T-helper 17 cell (primary cell): Measurements from ENCODE around the gene ATP5F1B. TPM values are rescaled to one million over a fixed set of nuclear protein-coding genes. Genes with fewer than 3 reads are reported as not detected.

Source experiments
- ATAC-seq: fragments of 150-1000 bp; cut with Tn5 transposase; 2 replicates; pipeline ENCODE4 v1.10.0; 2021; ENCODE audit warnings: mild to moderate bottlenecking, moderate library complexity
- DNase-seq, 3 donors: peaks; one replicate each; pipeline versions ENCODE4 v3.0.0 to v3.0.0-alpha.2; 2020 to 2021
- H3K9me3 ChIP-seq: one replicate; pipeline ENCODE4 v1.7.0; 2013; ENCODE audit warnings: low read length, mild to moderate bottlenecking; ENCODE audit not compliant: control insufficient read depth, poor library complexity, severe bottlenecking
- H3K27ac Mint-ChIP-seq: one replicate; pipeline ENCODE4 v1.8.0; 2022; ENCODE audit warnings: mild to moderate bottlenecking, moderate library complexity, mixed read lengths
- H3K27me3 Mint-ChIP-seq: one replicate; pipeline ENCODE4 v1.8.0; 2022; ENCODE audit warnings: mixed read lengths
- H3K36me3 Mint-ChIP-seq: one replicate; pipeline ENCODE4 v1.8.0; 2022; ENCODE audit warnings: low read depth, mixed read lengths
- H3K4me1 Mint-ChIP-seq: one replicate; pipeline ENCODE4 v1.8.0; 2022; ENCODE audit warnings: mild to moderate bottlenecking, mixed read lengths
- H3K4me3 Mint-ChIP-seq: one replicate; pipeline ENCODE4 v1.8.0; 2022; ENCODE audit warnings: mild to moderate bottlenecking, moderate library complexity, mixed read lengths
- total RNA-seq, 4 donors: library from RNA in 2 of 4; stranded (reverse) in 2 of 4; gene quantifications; one replicate each; pipeline ENCODE4 v1.2.3 and lab custom pipeline; 2022 to 2026

The ATP5F1B gene
- 100 to 1,000 TPM; 297 to 299 TPM for total RNA-seq
- total RNA-seq (lab: John Stamatoyannopoulos, UW), result 303 to 339 reads per million in 2 donors

DNA sequence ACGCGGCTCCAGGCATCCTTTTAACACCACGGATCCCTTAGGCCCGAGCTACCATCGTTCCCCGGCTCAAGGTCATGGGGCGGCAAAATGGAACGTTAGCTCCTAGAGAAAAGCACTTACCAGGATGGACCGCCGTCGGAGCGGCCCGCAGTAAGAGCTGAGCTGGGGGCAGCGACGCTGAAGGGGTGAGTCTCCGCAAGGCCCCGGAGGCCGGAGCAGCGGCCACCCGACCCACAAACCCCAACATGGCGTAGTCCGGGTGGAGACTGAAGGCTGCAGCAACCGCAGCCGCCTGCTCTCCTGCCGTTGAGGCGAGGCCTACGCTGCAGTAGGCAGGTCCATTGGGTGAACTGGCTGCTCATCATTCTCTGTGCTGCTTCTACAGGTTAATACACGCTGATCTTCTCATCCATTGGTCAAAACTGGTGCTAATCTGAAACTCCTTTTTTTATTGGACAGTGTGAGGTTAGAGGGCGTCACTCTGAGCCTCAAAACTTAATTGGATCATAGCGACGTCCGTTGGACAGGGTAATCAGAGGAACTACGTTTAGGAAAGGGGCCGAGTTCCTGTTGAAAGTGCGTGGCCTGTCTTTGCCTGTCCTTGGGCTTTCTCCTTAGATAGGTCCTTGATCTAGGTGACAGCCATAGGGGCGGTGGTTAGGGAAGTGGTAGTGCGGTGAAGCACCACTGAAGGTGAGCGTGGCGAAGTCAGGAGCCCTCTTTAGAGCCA, at the start of gene ATP5F1B:
ATP5F1B (minus strand) TSS at position 268 of the 730 bp plus-strand sequence; CDS start at position 247, 21 bp downstream.
- H3K27me3 Mint-ChIP-seq, result no peaks in the 10 kb centered on the region
- peak within 1 kb of the TSS; percentile 99 for H3K27ac Mint-ChIP-seq
- ATAC-seq (peak; percentile 95), DNase-seq (peak; percentile 73 to 84 (median 79))
- no peaks in the 10 kb centered on the region for H3K9me3 ChIP-seq
- H3K4me1 Mint-ChIP-seq, result peaks cover 23% of the 10 kb centered on the region
- H3K4me3 Mint-ChIP-seq, result peak within 1 kb of the TSS; percentile 95
- H3K36me3 Mint-ChIP-seq, result no peaks in the 10 kb centered on the region

DNA sequence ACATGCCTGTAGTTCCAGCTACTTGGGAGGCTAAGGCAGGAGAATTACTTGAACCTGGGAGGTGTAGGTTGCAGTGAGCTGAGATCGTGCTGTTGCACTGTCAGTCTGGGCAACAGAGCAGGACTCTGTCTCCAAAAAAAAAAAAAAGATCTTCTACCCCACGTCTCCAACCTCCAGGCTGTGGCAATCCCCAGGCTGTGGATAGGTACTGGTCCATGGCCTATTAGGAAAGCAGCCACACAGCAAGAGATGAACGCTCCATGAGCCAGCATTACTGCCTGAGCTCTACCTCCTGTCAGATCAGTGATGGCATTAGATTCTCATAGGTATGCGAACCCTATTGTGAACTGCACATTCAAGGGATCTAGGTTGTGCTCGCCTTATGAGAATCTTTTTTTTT, 48.4 kb upstream of the ATP5F1B start:
- no peaks in the 10 kb centered on the region for H3K27me3 Mint-ChIP-seq
- ATAC-seq (no peak), DNase-seq (no peak)
- H3K36me3 Mint-ChIP-seq, result no peaks in the 10 kb centered on the region
- H3K4me3 Mint-ChIP-seq, result no peak overlapping the region
- H3K4me1 Mint-ChIP-seq, result peaks cover 7% of the 10 kb centered on the region
- H3K9me3 ChIP-seq, result no peaks in the 10 kb centered on the region
- H3K27ac Mint-ChIP-seq, result no peak overlapping the region

DNA sequence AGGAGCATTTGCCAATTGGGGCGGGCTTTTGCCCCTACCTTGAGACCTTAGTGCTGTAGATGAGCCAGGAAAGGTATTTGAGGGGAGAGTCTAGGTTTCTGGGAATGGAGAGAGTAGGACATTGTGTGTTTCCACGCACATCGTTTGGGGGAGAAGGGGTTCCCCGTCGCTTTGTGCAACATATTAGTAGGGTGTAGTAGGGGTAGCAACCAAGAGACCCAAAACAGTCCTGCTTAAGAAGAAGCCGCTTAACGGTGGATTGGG, 43.0 kb upstream of the ATP5F1B start:
- no peaks in the 10 kb centered on the region for H3K9me3 ChIP-seq
- Mint-ChIP-seq H3K36me3 (no peaks in the 10 kb centered on the region), H3K4me1 (peaks cover 33% of the 10 kb centered on the region), H3K27ac (peak overlapping the region; percentile 99), H3K27me3 (no peaks in the 10 kb centered on the region), H3K4me3 (peak overlapping the region; percentile 98)
- ATAC-seq (no peak), DNase-seq (no peak)

DNA sequence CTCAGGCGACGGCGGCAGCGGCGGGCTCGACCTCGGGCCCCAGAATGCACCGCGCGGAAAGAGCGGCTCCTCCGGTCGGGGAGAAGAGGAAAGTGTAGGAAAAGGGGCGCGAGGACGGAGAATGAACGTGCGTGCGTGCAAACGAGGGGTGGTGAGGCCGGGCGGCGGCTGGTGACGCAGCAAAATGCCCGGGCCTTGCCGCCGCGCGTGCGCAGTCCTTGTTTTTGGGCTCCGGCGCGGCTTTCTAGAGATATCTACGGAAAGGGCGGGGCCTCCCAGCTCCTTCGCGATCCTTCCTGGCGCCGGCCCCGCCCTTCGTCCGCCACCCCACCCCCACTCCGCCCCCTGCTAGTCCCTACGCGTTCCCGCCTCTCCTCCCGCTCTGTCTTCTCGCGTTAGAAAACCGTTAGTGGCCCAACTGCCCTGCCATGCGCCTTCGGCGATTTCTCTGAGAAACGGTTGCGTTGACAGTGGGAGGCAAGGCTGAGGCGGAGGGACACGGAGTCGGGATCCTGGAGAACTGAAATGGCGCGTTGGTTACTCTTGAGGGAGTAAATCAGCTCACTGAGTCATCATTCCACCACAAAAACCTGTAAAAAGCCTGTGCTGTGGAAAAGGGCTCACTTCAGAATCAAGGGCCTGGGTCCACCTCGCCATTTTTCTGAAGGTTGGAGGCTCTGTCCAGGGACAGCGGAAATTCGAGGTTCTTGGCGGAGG, 42.5 kb upstream of the ATP5F1B start, which contains the start of gene PTGES3:
PTGES3 (minus strand) TSS at position 156 of the 717 bp plus-strand sequence. CDS start 285 bp downstream, outside the sequence.
- ATAC-seq, result peak; percentile 72
- DNase-seq, result peak; percentile 94 to 98 (median 98)
- no peaks in the 10 kb centered on the region for H3K9me3 ChIP-seq
- H3K27me3 Mint-ChIP-seq, result no peaks in the 10 kb centered on the region
- peaks cover 33% of the 10 kb centered on the region for H3K4me1 Mint-ChIP-seq
- peak within 1 kb of the TSS; percentile 98 for H3K4me3 Mint-ChIP-seq
- H3K36me3 Mint-ChIP-seq, result no peaks in the 10 kb centered on the region
- H3K27ac Mint-ChIP-seq, result peak within 1 kb of the TSS; percentile 99

DNA sequence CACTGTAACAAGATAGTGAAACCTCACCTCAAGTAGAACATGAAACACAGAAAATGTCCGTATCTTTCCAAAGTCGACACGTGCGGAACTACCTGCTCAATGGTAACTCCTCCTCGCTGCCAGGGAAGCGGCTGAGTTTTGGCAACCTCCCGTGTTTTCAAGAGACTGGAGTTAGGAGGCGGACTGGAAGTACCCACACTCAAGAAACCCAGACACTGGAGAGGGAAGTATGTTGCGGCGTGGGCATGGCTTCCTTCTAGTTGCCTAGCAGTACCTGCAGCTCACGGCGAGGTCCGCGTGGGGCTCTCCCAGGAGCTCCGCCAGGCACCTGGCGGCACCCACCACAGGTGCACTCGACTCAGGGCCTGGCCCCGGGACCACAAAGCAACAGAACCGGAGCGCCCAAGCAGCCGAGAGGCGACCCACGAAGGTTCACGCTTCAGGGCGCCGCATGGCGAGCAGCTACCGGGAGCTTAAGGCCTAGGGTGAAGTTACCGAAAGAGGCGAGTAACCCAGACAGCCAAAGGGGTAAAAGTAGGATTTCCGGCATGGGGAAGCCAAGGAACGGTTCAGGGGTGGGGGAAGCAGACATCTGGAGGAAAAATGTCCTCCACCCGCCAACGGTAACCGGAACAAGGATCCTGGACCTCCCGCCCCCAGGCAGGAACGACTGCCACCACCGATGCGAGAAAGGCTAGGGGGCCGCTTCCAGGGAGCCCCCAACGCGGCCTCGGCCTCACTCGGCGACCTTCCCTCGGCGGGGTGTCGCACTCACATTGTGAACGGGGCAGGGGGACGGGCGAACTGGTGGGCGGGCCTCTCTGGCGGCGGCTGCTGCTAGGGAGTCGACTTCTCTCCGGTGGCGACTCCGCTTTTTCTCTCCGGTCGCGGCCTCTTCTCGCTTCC, 41.7 kb upstream of the ATP5F1B start:
- no peaks in the 10 kb centered on the region for H3K36me3 Mint-ChIP-seq
- peak; percentile 52 for ATAC-seq
- H3K4me3 Mint-ChIP-seq, result peak overlapping the region; percentile 98
- H3K27me3 Mint-ChIP-seq, result no peaks in the 10 kb centered on the region
- H3K4me1 Mint-ChIP-seq, result peaks cover 35% of the 10 kb centered on the region
- DNase-seq, result peak; percentile 51 to 61 (median 57)
- H3K9me3 ChIP-seq, result no peaks in the 10 kb centered on the region
- peak overlapping the region; percentile 99 for H3K27ac Mint-ChIP-seq

DNA sequence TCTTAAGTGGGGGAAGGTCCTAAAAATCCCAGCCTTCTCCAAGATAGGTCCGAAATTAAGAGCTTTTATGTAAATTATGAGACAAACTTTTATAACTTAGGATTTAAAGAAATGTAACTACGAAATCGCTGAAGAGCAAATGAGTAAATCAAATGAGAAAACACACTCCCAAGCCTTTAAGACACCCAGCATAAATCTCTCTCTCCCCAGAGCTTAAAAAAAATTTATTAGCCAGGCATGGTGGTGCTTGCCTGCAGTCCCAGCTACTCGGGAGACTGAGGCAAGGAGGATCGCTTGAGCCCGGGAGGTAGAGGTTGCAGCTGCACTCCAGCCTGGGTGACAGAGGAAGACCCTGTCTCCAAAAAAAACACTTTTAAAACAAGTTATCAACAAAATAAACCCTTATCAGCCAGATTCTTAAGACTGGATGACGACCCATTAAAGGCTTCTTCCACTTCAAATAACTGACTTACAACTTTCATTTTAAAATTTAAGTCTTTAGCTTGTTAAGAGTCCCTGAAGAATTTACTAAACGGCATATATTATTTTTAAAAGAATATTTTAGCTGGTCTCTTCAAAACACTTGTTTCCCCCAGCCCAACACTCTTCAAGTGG, 39.1 kb upstream of the ATP5F1B start:
- ATAC-seq (no peak), DNase-seq (no peak)
- no peaks in the 10 kb centered on the region for H3K36me3 Mint-ChIP-seq
- peak overlapping the region; percentile 98 for H3K4me3 Mint-ChIP-seq
- H3K4me1 Mint-ChIP-seq, result peaks cover 47% of the 10 kb centered on the region
- H3K27me3 Mint-ChIP-seq, result no peaks in the 10 kb centered on the region
- H3K27ac Mint-ChIP-seq, result peak overlapping the region; percentile 99
- H3K9me3 ChIP-seq, result no peaks in the 10 kb centered on the region

DNA sequence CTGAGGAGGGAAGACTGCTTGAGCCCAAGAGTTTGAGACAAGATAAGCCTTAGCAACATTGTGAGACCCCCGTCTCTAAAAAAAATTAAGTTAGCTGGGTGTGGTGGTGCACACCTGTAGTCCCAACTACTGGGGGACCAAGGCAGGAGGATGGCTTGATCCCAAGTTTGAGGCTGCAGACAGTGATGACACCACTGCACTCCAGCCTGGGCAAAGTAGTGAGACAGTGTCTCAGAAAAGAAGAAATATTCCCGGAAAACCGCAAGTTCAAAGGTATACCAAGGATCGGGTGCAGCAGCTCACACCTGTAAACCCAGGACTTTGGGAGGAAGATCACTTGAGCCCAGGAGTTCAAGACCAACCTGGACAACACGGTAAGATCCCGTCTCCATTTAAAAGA, 36.5 kb upstream of the ATP5F1B start:
- Mint-ChIP-seq H3K27me3 (no peaks in the 10 kb centered on the region), H3K27ac (peak overlapping the region; percentile 99), H3K4me3 (peak overlapping the region; percentile 81), H3K36me3 (no peaks in the 10 kb centered on the region), H3K4me1 (peaks cover 49% of the 10 kb centered on the region)
- H3K9me3 ChIP-seq, result no peaks in the 10 kb centered on the region
- ATAC-seq, result no peak
- DNase-seq, result no peak

DNA sequence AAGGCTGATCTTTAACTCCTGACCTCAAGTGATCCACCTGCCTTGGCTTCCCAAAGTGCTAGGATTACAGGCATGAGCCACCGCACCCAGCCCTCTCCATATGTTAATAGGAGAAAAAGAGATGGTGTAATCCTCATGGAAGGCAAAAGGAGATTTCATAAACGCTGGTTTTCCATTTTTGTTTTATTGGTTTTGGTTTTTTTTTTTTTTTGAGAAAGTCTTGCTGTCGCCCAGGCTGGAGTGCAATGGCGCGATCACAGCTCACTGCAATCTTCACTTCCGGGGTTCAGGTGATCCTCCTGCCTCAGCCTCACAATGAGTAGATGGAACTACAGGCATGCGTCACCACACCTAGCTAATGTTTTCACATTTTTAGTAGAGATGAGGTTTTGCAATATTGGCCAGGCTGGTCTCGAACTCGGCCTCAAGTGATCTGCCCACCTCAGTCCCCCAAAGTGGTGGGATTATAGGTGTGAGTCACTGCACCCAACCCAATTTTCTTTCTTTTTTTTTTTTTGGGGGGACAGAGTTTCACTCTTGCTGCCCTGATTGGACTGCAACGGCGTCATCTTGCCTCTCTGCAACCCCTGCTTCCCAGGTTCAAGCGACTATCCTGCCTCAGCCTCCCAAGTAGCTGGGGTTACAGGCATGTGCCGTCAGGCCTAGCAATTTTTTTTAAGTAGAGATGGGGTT, 34.2 kb upstream of the ATP5F1B start:
- Mint-ChIP-seq H3K36me3 (no peaks in the 10 kb centered on the region), H3K27me3 (no peaks in the 10 kb centered on the region), H3K4me3 (peak overlapping the region; percentile 67), H3K27ac (peak overlapping the region; percentile 84), H3K4me1 (peaks cover 50% of the 10 kb centered on the region)
- ATAC-seq (no peak), DNase-seq (no peak)
- no peaks in the 10 kb centered on the region for H3K9me3 ChIP-seq

DNA sequence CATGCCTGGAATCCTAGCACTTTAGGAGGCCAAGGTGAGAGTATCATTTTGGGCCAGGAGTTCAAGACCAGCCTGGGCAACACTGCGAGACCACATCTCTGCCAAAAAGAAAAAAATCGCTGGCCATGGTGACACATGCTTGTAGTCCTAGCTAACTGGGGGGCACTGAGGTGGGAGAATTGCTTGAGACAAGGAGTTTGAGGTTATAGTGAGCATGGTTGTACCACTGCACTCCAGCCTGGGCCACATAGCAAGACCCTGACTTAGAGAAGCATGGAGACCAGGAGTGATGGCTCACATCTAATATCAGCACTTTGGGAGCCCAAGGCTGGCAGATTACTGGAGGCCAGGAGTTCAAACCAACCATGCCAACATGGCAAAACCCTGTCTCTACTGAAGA, 33.1 kb upstream of the ATP5F1B start:
- Mint-ChIP-seq H3K27ac (peak overlapping the region; percentile 84), H3K36me3 (no peaks in the 10 kb centered on the region), H3K4me1 (peaks cover 43% of the 10 kb centered on the region), H3K4me3 (peak overlapping the region; percentile 62), H3K27me3 (no peaks in the 10 kb centered on the region)
- ATAC-seq (no peak), DNase-seq (no peak)
- H3K9me3 ChIP-seq, result no peaks in the 10 kb centered on the region

DNA sequence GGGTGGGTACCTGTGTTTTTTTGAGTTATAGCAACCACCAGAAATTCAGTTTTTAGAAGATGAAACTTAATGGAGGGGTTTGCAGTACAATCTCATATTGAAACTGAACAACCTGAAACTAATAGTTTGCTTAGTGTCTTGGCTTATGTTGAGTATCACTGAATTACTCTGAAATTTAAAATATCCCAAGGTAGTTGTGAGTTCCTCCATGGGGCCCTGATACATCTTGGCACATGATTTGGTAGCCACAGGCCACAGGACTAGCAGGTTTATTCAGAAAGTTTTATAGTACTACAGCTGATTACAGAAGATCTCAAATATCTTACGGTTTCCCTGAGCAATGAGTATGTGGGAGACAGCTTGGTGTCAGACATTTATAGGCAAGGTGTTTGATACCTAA, 31.9 kb upstream of the ATP5F1B start:
- H3K27me3 Mint-ChIP-seq, result no peaks in the 10 kb centered on the region
- peaks cover 45% of the 10 kb centered on the region for H3K4me1 Mint-ChIP-seq
- peak; percentile 20 for ATAC-seq

DNA sequence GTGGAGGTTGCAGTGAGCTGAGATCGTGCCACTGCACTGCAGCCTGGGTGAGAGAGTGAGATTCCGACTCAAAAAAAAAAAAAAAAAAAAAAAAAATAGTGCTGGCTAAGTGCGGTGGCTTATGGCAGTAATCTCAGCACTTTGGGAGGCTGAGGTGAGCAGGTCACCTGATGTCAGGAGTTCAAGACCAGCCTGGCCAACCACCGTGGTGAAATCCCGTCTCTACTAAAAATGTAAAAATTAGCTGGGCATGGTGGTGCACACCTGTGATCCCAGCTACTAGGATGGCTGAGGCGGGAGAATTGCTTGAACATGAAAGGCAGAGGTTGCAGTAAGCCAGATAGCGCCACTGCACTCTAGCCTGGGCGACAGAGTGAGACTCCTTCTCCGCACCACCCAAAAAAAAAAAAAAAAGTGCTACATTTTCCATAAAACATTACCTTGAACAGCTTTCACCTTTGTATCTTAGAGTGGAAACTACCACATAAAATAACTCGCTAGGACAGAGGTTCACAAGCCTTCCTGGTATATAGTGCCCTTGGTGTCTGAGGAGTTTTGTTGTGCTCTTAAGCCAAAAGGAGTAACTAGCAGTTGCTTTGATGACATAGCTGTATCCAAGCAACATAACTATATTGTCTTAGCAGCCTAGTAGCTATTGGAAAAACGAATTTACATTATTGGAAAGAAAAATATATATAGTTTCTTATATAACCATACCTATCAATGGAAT, 31.2 kb upstream of the ATP5F1B start:
- Mint-ChIP-seq H3K36me3 (no peaks in the 10 kb centered on the region), H3K27ac (peak overlapping the region; percentile 60), H3K4me1 (peaks cover 45% of the 10 kb centered on the region), H3K27me3 (no peaks in the 10 kb centered on the region), H3K4me3 (peak overlapping the region; percentile 3)
- H3K9me3 ChIP-seq, result no peaks in the 10 kb centered on the region
- DNase-seq (no peak), ATAC-seq (peak; percentile 61)

More for the DNA sequence above, 31.9 kb upstream of the ATP5F1B start:
- H3K36me3 Mint-ChIP-seq, result no peaks in the 10 kb centered on the region
- H3K9me3 ChIP-seq, result no peaks in the 10 kb centered on the region
- peak overlapping the region; percentile 41 for H3K4me3 Mint-ChIP-seq
- no peak for DNase-seq
- peak overlapping the region; percentile 60 for H3K27ac Mint-ChIP-seq

DNA sequence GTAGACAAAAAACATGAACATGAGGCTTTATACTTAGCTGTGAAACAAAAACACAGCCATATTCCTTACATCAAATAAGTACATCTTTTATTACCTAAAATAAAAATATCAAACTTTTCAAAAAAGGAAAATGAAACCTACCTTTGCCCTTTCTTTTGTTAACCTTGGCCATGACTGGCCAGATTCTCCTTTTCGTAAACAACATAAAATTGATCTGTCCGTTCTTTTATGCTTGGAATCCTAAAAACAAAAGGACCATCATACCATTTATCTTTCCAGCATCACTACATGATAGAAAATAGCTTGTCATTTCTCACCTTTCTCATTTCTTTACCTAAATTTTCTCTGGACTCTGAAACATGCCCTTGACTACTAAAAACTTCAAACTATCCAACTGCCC, 25.8 kb upstream of the ATP5F1B start:
- ATAC-seq (no peak), DNase-seq (no peak)
- Mint-ChIP-seq H3K4me1 (peaks cover 26% of the 10 kb centered on the region), H3K27ac (no peak overlapping the region), H3K36me3 (no peaks in the 10 kb centered on the region), H3K27me3 (no peaks in the 10 kb centered on the region), H3K4me3 (no peak overlapping the region)
- no peaks in the 10 kb centered on the region for H3K9me3 ChIP-seq
